Measurements from ENCODE around the gene ZNF24. TPM values are rescaled to one million over a fixed set of nuclear protein-coding genes. Genes with fewer than 3 reads are reported as not detected.

ZNF24 gene
- total RNA-seq, 2 donors from 2014 or later = 43.9 to 44.6 TPM

DNA sequence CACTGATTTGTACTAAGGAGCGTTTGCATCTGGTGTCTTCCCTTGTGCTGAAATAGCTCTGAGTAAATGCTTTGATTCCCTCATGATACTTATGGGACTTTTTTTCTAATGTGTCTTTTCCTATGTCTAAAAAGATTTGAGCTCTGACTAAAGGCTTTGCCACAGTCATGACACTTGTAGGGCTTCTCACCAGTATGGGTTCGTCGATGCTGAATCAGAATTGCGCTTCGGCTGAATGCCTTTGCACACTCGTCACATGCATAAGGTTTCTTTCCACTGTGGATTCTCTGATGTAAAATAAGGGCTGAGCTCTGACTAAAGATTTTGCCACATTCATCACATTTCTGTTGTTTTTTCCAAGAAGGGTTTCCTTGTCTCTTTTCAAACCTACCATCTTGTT, 24.9 kb upstream of the ZNF24 start:
- peaks cover 0 to 4% of the 10 kb centered on the region in 2 donors for H3K9me3 Mint-ChIP-seq
- H3K27ac Mint-ChIP-seq = no peak overlapping the region
- DNase-seq (ENCODE audit: low spot score in 2 of 2) = no peak
- ATAC-seq = peak in 1 of 2 donors; percentile 24
- no peaks in the 10 kb centered on the region for H3K36me3 Mint-ChIP-seq

DNA sequence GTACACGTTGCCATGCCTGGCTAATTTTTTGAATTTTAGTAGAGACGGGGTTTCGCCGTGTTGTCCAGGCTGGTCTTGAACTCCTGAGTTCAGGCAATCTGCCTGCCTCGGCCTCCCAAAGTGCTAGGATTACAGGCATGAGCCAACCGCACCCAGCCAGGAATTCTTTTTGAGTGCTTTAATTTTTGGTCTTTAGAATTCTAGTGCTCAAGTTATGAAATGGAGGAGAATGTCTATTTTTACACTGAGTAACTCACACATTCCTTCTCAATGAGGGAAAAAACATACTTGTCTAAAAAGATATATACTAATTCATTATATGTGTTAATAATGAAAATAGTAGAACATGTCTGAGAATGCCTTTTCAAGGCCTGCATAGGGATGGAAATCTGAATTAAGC, 24.4 kb upstream of the ZNF24 start:
- DNase-seq (ENCODE audit: low spot score in 2 of 2) (no peak), ATAC-seq (no peak)
- Mint-ChIP-seq H3K27ac (no peak overlapping the region), H3K9me3 (peaks cover 0 to 4% of the 10 kb centered on the region in 2 donors), H3K36me3 (no peaks in the 10 kb centered on the region)

DNA sequence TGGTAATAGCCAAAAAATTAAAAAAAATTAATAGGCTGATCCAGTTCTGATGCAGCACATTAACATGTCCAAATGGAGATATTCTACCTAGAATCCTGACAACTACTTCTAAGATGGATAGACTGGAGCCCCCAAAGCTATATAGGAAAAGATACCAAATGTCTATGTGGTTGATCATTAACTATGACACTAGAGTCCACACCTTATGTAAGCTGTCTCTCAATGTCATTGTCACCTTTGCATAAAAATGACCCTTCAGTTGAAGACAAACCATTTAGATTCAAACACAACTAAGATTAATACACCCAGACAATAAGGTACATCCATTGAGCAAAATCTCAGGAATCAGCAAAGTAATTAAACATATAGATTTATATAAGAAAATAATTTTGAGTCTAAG, 18.3 kb upstream of the ZNF24 start:
- Mint-ChIP-seq H3K36me3 (no peaks in the 10 kb centered on the region), H3K9me3 (peaks cover 0 to 4% of the 10 kb centered on the region in 2 donors), H3K27ac (no peak overlapping the region)
- ATAC-seq (no peak), DNase-seq (ENCODE audit: low spot score in 2 of 2) (no peak)

DNA sequence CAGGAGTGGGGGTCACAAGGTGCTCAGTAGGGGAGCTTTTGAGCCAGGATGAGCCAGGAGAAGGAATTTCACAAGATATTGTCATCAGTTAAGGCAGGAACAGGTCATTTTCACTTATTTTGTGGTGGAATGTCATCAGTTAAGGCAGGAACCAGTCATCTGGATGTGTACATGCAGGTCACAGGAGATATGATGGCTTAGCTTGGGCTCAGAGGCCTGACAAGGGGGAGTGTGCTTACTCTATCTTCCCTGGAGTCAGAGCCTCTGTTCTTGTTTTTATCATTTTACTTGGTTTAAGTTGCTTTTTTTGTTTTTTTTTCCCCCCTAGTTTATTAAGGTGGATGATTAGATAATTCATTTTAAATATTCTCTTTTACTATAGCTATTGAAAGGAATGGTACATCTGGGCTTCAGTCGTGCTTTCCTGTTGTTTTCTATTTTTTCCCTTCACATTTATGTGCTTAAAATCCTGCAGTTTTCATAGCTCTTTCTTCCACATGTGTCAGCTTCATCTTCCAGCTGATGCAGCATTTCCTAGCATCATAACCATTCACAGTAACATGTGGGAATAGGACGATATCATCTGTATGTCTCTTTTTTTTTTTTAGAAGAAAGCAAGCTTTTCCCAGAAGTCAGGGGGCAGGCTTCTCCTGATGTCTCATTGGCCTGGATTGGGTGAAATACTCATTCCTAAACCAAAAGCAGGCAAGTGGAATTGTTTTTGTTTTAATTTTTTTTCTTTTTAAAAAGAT, 17.5 kb upstream of the ZNF24 start:
- Mint-ChIP-seq H3K9me3 (peaks cover 0 to 4% of the 10 kb centered on the region in 2 donors), H3K27ac (no peak overlapping the region), H3K36me3 (no peaks in the 10 kb centered on the region)
- ATAC-seq = no peak
- DNase-seq (ENCODE audit: low spot score in 2 of 2) = no peak

DNA sequence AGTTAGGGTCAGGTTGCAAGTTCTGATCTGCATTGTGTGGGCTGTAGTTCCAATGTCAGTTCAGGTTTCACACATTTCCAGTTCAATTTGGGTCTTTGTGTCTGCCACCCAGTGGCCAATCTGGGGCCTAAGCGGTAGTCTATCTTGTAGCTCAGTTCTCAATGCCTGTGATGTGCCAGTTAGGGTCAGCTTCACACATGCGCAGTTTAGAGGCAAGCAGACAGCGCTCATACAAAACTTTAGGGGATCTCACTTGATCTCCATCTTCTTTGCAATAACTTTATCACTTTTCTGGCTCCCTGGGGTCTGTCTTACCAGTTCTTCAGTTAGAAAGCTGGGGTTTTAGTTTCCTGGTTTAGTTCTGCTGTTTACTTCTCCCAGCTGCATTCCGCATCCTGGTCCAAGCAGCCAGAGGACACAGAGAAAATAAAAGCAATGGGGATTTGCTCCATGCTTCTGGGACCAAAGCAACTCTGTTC, 11.0 kb upstream of the ZNF24 start:
- H3K27ac Mint-ChIP-seq = no peak overlapping the region
- DNase-seq (ENCODE audit: low spot score in 2 of 2) (peak; percentile 40 to 63), ATAC-seq (peak; percentile 92 to 99)
- H3K36me3 Mint-ChIP-seq = peaks cover 6 to 13% of the 10 kb centered on the region in 2 donors
- peaks cover 7 to 13% of the 10 kb centered on the region in 2 donors for H3K9me3 Mint-ChIP-seq

DNA sequence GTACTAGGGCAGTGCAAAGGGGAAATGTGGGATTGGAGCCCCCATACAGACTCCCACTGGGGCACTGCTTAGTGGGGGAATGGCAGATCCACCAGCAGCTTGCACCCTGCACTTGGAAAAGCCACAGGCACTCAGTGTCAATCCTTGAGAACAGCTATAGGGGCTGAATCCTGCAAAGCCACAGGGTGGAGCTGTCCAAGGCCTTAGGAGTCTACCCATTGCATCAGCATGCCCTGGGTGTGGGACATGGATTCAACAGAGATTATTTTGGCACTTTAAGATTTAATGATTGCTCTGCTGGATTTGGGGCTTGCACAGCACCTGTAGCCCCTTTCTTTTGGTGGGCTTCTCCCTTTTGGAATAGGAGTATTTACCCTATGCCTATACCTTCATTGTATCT, 8.6 kb upstream of the ZNF24 start:
- H3K36me3 Mint-ChIP-seq = peaks cover 6 to 13% of the 10 kb centered on the region in 2 donors
- ATAC-seq (no peak), DNase-seq (ENCODE audit: low spot score in 2 of 2) (no peak)
- H3K27ac Mint-ChIP-seq = no peak overlapping the region
- peaks cover 7 to 13% of the 10 kb centered on the region in 2 donors for H3K9me3 Mint-ChIP-seq

DNA sequence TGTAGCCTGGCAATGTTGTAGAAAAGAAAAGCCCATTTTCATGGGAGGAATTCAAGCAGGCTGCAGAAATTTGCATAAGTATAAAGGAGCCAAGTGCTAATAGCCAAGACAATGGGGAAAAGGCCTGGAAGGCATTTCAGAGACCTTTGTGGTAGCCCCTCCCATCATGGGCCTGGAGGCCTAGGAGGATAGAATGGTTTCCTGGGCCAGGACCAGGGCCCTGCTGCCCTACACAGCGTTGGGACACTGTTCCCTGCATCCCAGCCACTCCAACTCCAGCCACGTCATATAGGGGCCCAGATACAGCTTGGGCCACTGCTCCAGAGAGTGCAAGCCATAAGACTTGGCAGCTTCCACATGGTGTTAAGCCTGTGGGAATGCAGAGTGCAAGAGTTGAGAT, 8.1 kb upstream of the ZNF24 start:
- no peak for DNase-seq (ENCODE audit: low spot score in 2 of 2)
- Mint-ChIP-seq H3K27ac (no peak overlapping the region), H3K36me3 (peaks cover 6 to 13% of the 10 kb centered on the region in 2 donors), H3K9me3 (peaks cover 7 to 13% of the 10 kb centered on the region in 2 donors)
- no peak for ATAC-seq

DNA sequence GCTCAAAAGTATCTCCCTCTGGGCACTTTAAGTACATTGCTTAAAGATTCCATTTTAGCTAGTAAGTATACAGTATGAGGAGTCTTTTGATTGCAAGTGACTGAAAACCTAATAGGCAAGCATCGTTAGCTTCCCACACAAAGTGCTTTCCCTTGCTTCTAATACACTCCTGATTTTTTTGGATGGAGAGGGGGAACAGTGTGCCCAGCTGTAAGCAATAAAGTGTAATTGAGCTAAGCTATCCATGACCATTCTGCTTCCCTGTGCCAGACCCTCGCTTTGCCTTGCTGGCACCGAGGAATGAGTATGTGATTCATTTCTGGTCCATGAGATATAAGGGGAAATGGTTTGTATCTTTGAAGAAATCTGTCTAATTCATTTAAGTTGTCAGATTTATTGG, 3.8 kb upstream of the ZNF24 start:
- peaks cover 15 to 23% of the 10 kb centered on the region in 2 donors for H3K36me3 Mint-ChIP-seq
- H3K27ac Mint-ChIP-seq = no peak overlapping the region
- no peak for DNase-seq (ENCODE audit: low spot score in 2 of 2)
- H3K9me3 Mint-ChIP-seq = peaks cover 7 to 13% of the 10 kb centered on the region in 2 donors
- no peak for ATAC-seq

DNA sequence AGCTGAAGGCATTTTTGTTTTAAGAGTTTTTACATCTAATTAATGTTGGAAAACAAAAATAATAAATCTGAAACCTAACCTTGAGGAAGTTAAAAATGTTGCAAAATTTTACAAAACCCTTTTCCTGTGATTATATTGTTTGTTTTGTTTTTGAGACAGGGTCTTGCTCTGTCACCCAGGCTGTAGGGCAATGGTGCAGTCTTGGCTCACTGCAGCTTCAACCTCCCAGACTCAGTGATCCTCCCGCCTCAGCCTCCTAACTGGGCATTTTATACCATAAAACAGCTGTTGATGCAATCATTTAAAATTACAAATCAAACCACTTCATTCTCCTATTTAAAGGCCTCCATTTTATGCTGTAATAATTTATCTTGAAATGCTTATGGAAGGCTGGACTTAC, 1.7 kb upstream of the ZNF24 start:
- no peak for DNase-seq (ENCODE audit: low spot score in 2 of 2)
- ATAC-seq = no peak
- H3K36me3 Mint-ChIP-seq = peaks cover 10% of the 10 kb centered on the region in 2 donors
- H3K27ac Mint-ChIP-seq = no peak overlapping the region
- no peaks in the 10 kb centered on the region for H3K9me3 Mint-ChIP-seq

DNA sequence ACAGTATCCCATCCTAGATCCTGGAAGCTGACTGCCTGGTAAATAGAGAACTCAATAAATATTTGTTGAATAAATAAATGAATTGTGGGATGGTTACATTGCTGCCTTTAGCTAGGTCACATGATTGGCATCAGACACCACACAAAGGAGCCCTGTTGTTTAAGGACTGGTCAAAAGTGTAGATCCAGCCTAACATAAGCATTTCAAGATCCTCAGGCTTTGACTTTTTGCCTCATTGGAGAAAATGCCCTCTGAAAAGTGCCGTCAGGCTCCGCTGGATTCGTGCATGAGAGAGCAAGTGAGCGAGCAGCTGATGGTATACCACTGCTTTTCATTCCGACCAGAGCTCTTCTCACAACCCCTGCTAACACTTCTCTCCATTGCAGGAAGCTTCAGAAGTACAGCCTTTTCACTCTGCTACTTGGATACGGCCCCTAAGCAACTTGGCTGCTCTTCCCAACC, 1.3 kb upstream of the ZNF24 start:
- DNase-seq (ENCODE audit: low spot score in 2 of 2) = no peak
- H3K9me3 Mint-ChIP-seq = no peaks in the 10 kb centered on the region
- H3K36me3 Mint-ChIP-seq = peaks cover 10% of the 10 kb centered on the region in 2 donors
- ATAC-seq = no peak
- H3K27ac Mint-ChIP-seq = peak overlapping the region in 1 of 2 donors; percentile 99

DNA sequence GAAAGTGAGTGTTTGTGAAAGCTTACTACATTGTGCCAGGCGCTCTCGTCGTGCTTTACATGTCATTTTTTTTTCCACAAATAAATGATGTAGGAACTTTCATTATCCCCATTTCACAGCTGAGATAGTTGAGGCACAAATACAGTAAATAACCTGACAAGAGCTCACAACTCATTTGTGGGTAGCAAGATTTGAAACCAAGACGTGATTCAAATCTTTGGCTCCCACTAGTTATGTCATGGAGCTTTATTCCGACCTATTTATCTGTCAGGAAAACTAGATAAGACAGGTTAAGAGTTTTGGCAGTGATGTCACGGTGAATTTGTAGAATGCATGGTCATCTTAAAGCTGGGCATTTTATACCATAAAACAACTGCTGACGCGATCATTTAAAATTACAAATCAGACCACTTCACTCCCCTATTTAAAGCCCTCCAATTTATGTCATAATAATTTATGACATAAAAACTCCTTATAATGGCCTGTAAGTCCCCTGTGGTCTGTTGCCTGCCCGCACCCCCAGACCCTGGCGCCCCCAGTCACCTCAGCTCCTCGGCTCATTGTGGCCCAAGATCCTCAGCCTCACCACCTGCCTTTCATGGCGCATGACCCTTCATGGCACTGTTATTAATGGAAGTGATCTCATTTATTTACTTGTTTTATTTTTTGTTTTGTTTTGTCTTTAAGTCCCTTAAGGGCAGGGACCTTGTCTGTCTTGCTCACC, 678 bp upstream of the ZNF24 start:
- ATAC-seq (no peak), DNase-seq (ENCODE audit: low spot score in 2 of 2) (no peak)
- H3K27ac Mint-ChIP-seq = peak overlapping the region; percentile 99
- H3K9me3 Mint-ChIP-seq = no peaks in the 10 kb centered on the region
- peaks cover 10 to 15% of the 10 kb centered on the region in 2 donors for H3K36me3 Mint-ChIP-seq

DNA sequence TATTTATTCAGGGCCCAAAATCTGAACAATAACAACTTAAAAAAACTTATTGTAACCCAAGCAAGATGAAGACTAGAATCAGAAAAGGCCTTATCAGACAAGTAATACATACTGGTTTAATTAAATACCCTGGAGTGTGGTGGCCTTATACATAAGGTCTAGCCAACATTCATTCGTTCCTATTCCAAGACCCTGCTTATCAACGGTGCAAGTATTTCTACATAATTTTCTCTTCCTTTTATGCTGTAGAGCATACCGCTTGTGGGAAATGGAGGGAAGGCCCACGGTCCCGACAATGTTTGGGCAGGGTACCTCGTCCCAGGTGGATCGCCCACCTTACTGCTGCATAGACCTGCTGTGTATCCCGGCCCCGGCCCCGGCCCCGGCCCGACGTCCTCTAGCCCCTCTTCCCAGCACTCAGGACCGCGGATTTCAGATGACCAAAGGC, 708 bp downstream of the ZNF24 start:
- H3K36me3 Mint-ChIP-seq = peaks cover 23 to 28% of the 10 kb centered on the region in 2 donors
- peak overlapping the region; percentile 99 for H3K27ac Mint-ChIP-seq
- H3K9me3 Mint-ChIP-seq = no peaks in the 10 kb centered on the region
- ATAC-seq (no peak), DNase-seq (ENCODE audit: low spot score in 2 of 2) (no peak)

DNA sequence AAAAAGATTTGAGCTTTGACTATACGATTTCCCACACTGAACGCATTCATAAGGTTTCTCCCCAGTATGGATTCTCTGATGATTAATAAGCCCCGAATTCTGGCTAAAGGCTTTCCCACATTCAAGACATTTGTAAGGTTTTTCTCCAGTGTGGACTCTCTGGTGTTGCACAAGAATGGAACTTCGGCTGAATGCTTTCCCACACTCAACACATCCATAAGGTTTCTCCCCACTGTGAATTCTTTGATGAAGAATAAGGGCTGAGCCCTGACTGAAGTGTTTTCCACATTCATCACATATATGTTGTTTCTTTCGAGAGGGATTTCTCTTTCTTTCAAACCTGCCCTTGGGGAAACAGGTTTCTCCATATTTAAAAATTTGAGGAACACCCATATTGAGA, 6.9 kb downstream of the ZNF24 start:
- ATAC-seq (no peak), DNase-seq (ENCODE audit: low spot score in 2 of 2) (no peak)
- Mint-ChIP-seq H3K27ac (no peak overlapping the region), H3K36me3 (peaks cover 40 to 63% of the 10 kb centered on the region in 2 donors), H3K9me3 (no peaks in the 10 kb centered on the region)

DNA sequence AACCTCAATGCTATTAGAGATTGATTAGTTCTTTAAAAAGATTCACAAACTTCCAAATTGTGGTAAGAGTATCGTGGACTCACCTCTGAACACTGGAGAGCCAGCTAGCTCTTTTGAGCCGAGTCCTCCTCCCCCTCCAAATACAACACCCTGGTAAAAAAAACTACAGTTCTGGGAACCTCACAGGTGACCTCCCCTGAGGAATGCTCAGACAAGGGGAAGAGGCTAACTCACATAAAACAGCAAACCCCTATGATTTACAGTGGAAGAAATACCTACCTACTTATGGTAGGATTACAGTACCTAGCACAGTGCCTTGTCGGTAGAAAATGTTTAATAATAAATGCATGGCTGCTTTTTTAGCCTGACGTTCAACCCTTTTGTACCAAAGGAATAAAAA, 8.4 kb downstream of the ZNF24 start:
- Mint-ChIP-seq H3K9me3 (no peaks in the 10 kb centered on the region), H3K27ac (no peak overlapping the region), H3K36me3 (peaks cover 40 to 63% of the 10 kb centered on the region in 2 donors)
- no peak for ATAC-seq
- no peak for DNase-seq (ENCODE audit: low spot score in 2 of 2)

DNA sequence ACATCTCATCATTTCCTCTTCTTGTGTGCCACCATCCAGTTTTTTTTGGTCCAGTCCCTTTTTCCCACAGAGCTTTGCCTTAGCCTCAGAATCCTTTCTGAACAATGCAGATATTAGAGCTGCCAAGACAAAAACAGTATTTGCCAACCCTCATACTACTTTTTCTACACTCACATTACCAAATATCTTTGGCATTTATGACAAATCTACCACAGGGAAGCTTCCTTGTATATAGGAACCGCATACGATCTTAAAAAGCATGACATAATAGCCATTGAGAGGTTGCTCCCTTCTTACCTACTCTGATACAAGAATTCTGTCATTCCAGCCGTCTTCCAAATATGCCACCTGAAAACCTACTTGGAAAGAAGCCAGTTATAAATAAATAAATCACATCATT, 9.4 kb downstream of the ZNF24 start:
- H3K9me3 Mint-ChIP-seq = no peaks in the 10 kb centered on the region
- peak overlapping the region in 1 of 2 donors; percentile 27 for H3K27ac Mint-ChIP-seq
- peaks cover 39 to 58% of the 10 kb centered on the region in 2 donors for H3K36me3 Mint-ChIP-seq
- DNase-seq (ENCODE audit: low spot score in 2 of 2) = no peak
- ATAC-seq = no peak

DNA sequence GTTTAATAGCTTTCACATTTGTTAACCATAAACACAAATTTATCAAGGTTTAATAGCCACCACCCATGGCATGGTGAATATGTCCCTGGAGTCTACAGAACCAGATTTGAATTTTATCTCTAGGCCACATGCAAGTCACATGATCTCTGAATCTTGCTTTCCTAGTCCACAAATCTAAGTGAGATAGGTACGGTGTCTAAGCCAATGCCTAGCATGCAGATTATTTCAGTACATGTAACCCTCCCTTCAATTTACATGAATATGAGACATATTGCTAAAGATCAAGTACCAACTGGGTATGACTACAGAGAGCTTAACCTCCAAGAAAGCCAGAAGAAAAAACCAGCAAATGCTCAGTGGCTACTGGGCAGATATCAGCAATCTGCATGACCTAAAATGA, 10.0 kb downstream of the ZNF24 start:
- ATAC-seq (no peak), DNase-seq (ENCODE audit: low spot score in 2 of 2) (no peak)
- no peaks in the 10 kb centered on the region for H3K9me3 Mint-ChIP-seq
- peaks cover 33 to 52% of the 10 kb centered on the region in 2 donors for H3K36me3 Mint-ChIP-seq
- peak overlapping the region in 1 of 2 donors; percentile 27 for H3K27ac Mint-ChIP-seq

DNA sequence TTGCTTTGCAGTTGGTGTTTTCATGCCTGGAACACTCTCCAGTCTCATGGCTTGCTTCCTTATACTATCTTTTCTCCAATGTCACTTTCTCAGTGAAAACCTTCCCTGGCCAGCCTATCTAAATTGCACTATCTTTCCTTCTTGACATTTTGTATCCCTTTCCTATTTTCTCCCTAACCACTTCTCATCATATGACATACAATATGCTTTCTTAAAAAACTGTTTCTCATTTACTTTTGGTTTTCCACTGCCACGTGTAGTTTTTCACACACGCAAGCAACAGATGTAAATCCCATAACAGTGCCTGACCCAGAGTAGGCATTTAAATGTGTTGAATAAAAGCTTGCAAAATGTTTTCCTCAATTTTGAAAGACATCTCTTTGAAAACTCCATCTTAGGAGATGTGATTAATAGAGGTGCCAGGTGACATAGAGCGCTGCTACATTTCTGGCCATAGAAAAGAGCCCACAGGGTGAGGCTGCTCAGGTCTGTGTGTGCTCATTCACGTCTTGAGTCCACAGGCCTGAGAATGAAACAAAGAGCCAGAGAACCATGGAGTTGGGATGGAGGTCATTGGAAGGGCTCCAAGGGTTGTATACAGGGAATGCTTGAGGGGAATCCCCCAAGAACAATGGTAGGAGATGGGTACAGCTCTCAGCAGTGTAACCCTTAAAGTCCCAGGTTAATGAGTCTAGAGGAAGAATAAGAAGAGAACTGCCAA, 12.7 kb downstream of the ZNF24 start:
- Mint-ChIP-seq H3K27ac (no peak overlapping the region), H3K36me3 (peaks cover 22 to 25% of the 10 kb centered on the region in 2 donors), H3K9me3 (no peaks in the 10 kb centered on the region)
- ATAC-seq = no peak
- no peak for DNase-seq (ENCODE audit: low spot score in 2 of 2)

Measured in activated naive CD4-positive, alpha-beta T cell treated with anti-CD3 and anti-CD28 coated beads, Interleukin-2, amount 50 U/mL, for 72 hours (primary cell).